Left lung (tissue), 10 donors: ENCODE data around the gene NRGN. TPM values are rescaled to one million over a fixed set of nuclear protein-coding genes. Genes with fewer than 3 reads are reported as not detected.
"Not testable (repeated sequence)": the region's sequence is repeated elsewhere in the genome, so short reads cannot be mapped to it uniquely, and the experiment has no call there.

ENCODE experiments used
- ATAC-seq: fragments of 200-7000 bp; cut with Tn5 transposase; one replicate; pipeline ENCODE4 v1.9.1; 2020; ENCODE audit warnings: moderate library complexity
- DNase-seq, 4 donors: peaks; one replicate each; pipeline ENCODE4 v3.0.0-alpha.2; 2013 to 2020
- H3K27ac ChIP-seq, 2 donors: fragments of 200-600 bp; sonication (generic) in 1 of 2; one replicate each; pipeline versions ENCODE4 v1.5.0 to v1.8.0; 2020 to 2021
- H3K27me3 ChIP-seq, 2 donors: fragments of 200-600 bp; sonication (generic) in 1 of 2; one replicate each; pipeline versions ENCODE4 v1.5.0 to v1.8.0; 2020 to 2021
- H3K36me3 ChIP-seq, 2 donors: fragments of 200-600 bp; sonication (generic) in 1 of 2; one replicate each; pipeline versions ENCODE4 v1.5.0 to v1.8.0; 2020 to 2021
- H3K4me1 ChIP-seq, 2 donors: fragments of 200-600 bp; one replicate each; pipeline ENCODE4 v1.8.0; 2021
- H3K4me3 ChIP-seq, 2 donors: fragments of 200-600 bp; sonication (generic) in 1 of 2; one replicate each; pipeline versions ENCODE4 v1.5.0 to v1.8.0; 2020 to 2021; ENCODE audit warnings: mild to moderate bottlenecking in 1 of 2
- H3K9me3 ChIP-seq, 2 donors: fragments of 200-600 bp; sonication (generic) in 1 of 2; one replicate each; pipeline versions ENCODE4 v1.5.0 to v1.8.0; 2020 to 2021
- CTCF ChIP-seq, 2 donors: fragments of 200-600 bp; sonication (generic) in 1 of 2; IDR thresholded peaks; one replicate each; pipeline versions ENCODE4 v1.5.0 to v1.8.0; 2021; ENCODE audit warnings: antibody characterized with exemption in 2 of 2
- intact Hi-C, 2 donors: fragments of 100-400 bp; cut with DNase I; formaldehyde crosslinking; loops; one replicate each; pipeline versions ENCODE4 v1.11.2 to v1.14.2; 2022
- polyA plus RNA-seq, 6 donors: library from polyadenylated mRNA; unstranded; fragments of 120-200 nt; gene quantifications; one replicate each; pipeline ENCODE4 v1.2.1, GENCODE V29; 2013; ENCODE audit not compliant: insufficient read length in 6 of 6
- total RNA-seq, 2 donors: library from RNA; stranded (reverse); fragmentation: NEBNext Ultra II Directional; extraction: Animal tissue kit (Norgen Biotek cat#: 25700); gene quantifications; one replicate each; pipeline ENCODE4 v1.2.1, GENCODE V29; 2021
- donor health status: DM: no; HTN: yes; CAD: no.
- donor health status: DM: no; HTN: no; CAD: no.

NRGN gene
- total and polyA plus RNA-seq, 8 donors: 16.5 to 62.1 (median 23.2) TPM

- intact Hi-C loops: loop anchor here in 1 of 2 donors (5.0 kb wide), 1 partner anchor 91 kb away; the partner anchor contains the start of genes SIAE and SPA17
- Histone ChIP-seq H3K36me3 (peaks cover 0 to 10% of the 10 kb centered on the region in 2 donors), H3K4me3 (peak overlapping the region; percentile 64 to 66), H3K27me3 (peaks cover 33 to 48% of the 10 kb centered on the region in 2 donors), H3K27ac (peak overlapping the region; percentile 86 to 89), H3K9me3 (no peaks in the 10 kb centered on the region), H3K4me1 (peaks cover 9 to 46% of the 10 kb centered on the region in 2 donors)
- DNase-seq (peak; percentile 71 to 93 (median 86)), ATAC-seq (peak; percentile 41)
- peak; percentile 70 to 82 for TF ChIP-seq CTCF (IDR thresholded peaks at IDR 0.05)
Observed at GRCh38 chr11:124763156-124763947, 23.6 kb downstream of the NRGN start.

GRCh38 chr11:124766156-124766555, 26.4 kb downstream of the NRGN start:
- H3K4me1 ChIP-seq: peaks cover 7 to 32% of the 10 kb centered on the region in 2 donors
- TF ChIP-seq CTCF (IDR thresholded peaks at IDR 0.05): no peak
- no peak overlapping the region for H3K27ac ChIP-seq
- no peaks in the 10 kb centered on the region for H3K9me3 ChIP-seq
- H3K36me3 ChIP-seq: peaks cover 0 to 17% of the 10 kb centered on the region in 2 donors
- no peak for DNase-seq
- H3K27me3 ChIP-seq: peaks cover 14 to 20% of the 10 kb centered on the region in 2 donors
- H3K4me3 ChIP-seq: no peak overlapping the region
- ATAC-seq: no peak
- intact Hi-C loops: no loop called here

GRCh38 chr11:124768914-124769313, 29.2 kb downstream of the NRGN start:
- peaks cover 7 to 11% of the 10 kb centered on the region in 2 donors for H3K4me1 ChIP-seq
- intact Hi-C loops: no loop called here
- DNase-seq (no peak), ATAC-seq (peak; percentile 85)
- H3K9me3 ChIP-seq: no peaks in the 10 kb centered on the region
- no peak overlapping the region for H3K4me3 ChIP-seq
- peaks cover 0 to 27% of the 10 kb centered on the region in 2 donors for H3K36me3 ChIP-seq
- no peaks in the 10 kb centered on the region for H3K27me3 ChIP-seq
- TF ChIP-seq CTCF (IDR thresholded peaks at IDR 0.05): no peak
- H3K27ac ChIP-seq: peak overlapping the region in 1 of 2 donors; percentile 39

GRCh38 chr11:124769806-124770774, 30.3 kb downstream of the NRGN start:
- Histone ChIP-seq H3K36me3 (peaks cover 0 to 27% of the 10 kb centered on the region in 2 donors), H3K9me3 (no peaks in the 10 kb centered on the region), H3K27ac (peak overlapping the region in 1 of 2 donors; percentile 39), H3K4me1 (peaks cover 3 to 5% of the 10 kb centered on the region in 2 donors), H3K27me3 (no peaks in the 10 kb centered on the region), H3K4me3 (no peak overlapping the region)
- peak; percentile 21 for ATAC-seq
- intact Hi-C loops: no loop called here
- no peak for DNase-seq
- TF ChIP-seq CTCF (IDR thresholded peaks at IDR 0.05): no peak

- intact Hi-C loops: not testable (repeated sequence)
Observed at GRCh38 chr11:124770959-124771358, 31.2 kb downstream of the NRGN start.

More at GRCh38 chr11:124770959-124771358, 31.2 kb downstream of the NRGN start:
- H3K4me1 ChIP-seq, H3K27ac ChIP-seq, H3K27me3 ChIP-seq, H3K4me3 ChIP-seq, H3K9me3 ChIP-seq, DNase-seq, ATAC-seq: not testable (repeated sequence)
- H3K36me3 ChIP-seq: peaks cover 0 to 27% of the 10 kb centered on the region in 2 donors
